ENCODE results near the gene TCF19. TPM values are rescaled to one million over a fixed set of nuclear protein-coding genes. Genes with fewer than 3 reads are reported as not detected.

The TCF19 gene
- total RNA-seq, 6 experiments from 2014 or later: 14.2 to 32.9 (median 29.6) TPM

- H3K27ac Mint-ChIP-seq: no peak overlapping the region
- TF ChIP-seq CTCF (IDR thresholded peaks at IDR 0.05): no peak
- DNase-seq: no peak
- peaks cover 49% of the 10 kb centered on the region for H3K4me1 Mint-ChIP-seq (ENCODE audit: low read depth)
- H3K4me3 Mint-ChIP-seq: no peak overlapping the region
- no peaks in the 10 kb centered on the region; the same call in none of the 2 replicates for H3K27me3 Mint-ChIP-seq (ENCODE audit: insufficient read depth)
- no peaks in the 10 kb centered on the region for H3K9me3 Mint-ChIP-seq
- H3K36me3 Mint-ChIP-seq (ENCODE audit: low read depth): no peaks in the 10 kb centered on the region
Observed at GRCh38 chr6:31118178-31118577, 40.2 kb upstream of the TCF19 start.

GRCh38 chr6:31120151-31120915 is 38.1 kb upstream of the TCF19 start, which contains the start of gene CDSN:
CDSN (minus strand) TSS chr6:31120446; CDS start chr6:31120419, 27 bp downstream.
- no peaks in the 10 kb centered on the region; the same call in none of the 2 replicates for H3K27me3 Mint-ChIP-seq (ENCODE audit: insufficient read depth)
- no peak for DNase-seq
- no peaks in the 10 kb centered on the region for H3K36me3 Mint-ChIP-seq (ENCODE audit: low read depth)
- H3K27ac Mint-ChIP-seq: no peak within 1 kb of the TSS
- TF ChIP-seq CTCF (IDR thresholded peaks at IDR 0.05): no peak
- H3K4me1 Mint-ChIP-seq (ENCODE audit: low read depth): peaks cover 35% of the 10 kb centered on the region
- H3K4me3 Mint-ChIP-seq: no peak within 1 kb of the TSS
- no peaks in the 10 kb centered on the region for H3K9me3 Mint-ChIP-seq

- Mint-ChIP-seq H3K9me3 (no peaks in the 10 kb centered on the region), H3K4me3 (no peak overlapping the region), H3K4me1 (ENCODE audit: low read depth) (peaks cover 35% of the 10 kb centered on the region), H3K36me3 (ENCODE audit: low read depth) (no peaks in the 10 kb centered on the region), H3K27me3 (ENCODE audit: insufficient read depth) (no peaks in the 10 kb centered on the region; the same call in 1 of the 2 replicates), H3K27ac (no peak overlapping the region)
- no peak for TF ChIP-seq CTCF (IDR thresholded peaks at IDR 0.05)
- DNase-seq: no peak
Observed at GRCh38 chr6:31121131-31121790, 37.1 kb upstream of the TCF19 start.

GRCh38 chr6:31122791-31123706 is 35.3 kb upstream of the TCF19 start:
- Mint-ChIP-seq H3K27ac (peak overlapping the region; percentile 53), H3K27me3 (ENCODE audit: insufficient read depth) (peaks cover 4% of the 10 kb centered on the region), H3K36me3 (ENCODE audit: low read depth) (no peaks in the 10 kb centered on the region), H3K4me1 (ENCODE audit: low read depth) (peaks cover 36% of the 10 kb centered on the region), H3K4me3 (no peak overlapping the region), H3K9me3 (no peaks in the 10 kb centered on the region)
- TF ChIP-seq CTCF (IDR thresholded peaks at IDR 0.05): no peak
- DNase-seq: peak; percentile 55

- Mint-ChIP-seq H3K27ac (no peak overlapping the region), H3K36me3 (ENCODE audit: low read depth) (no peaks in the 10 kb centered on the region), H3K27me3 (ENCODE audit: insufficient read depth) (peaks cover 6% of the 10 kb centered on the region), H3K9me3 (no peaks in the 10 kb centered on the region), H3K4me3 (no peak overlapping the region), H3K4me1 (ENCODE audit: low read depth) (peaks cover 37% of the 10 kb centered on the region)
- TF ChIP-seq CTCF (IDR thresholded peaks at IDR 0.05): no peak
- DNase-seq: no peak
Observed at GRCh38 chr6:31125162-31125561, 33.2 kb upstream of the TCF19 start.
